Activated CD4-positive, alpha-beta T cell treated with anti-CD3 and anti-CD28 coated beads for 1 hour (primary cell): Measurements from ENCODE around the gene TRIP6.
"Not testable (repeated sequence)": the region's sequence is repeated elsewhere in the genome, so short reads cannot be mapped to it uniquely, and the experiment has no call there.

Experiments
- DNase-seq: peaks from one replicate; pipeline ENCODE4 v3.0.0-alpha.2; 2020

The TRIP6 gene

GRCh38 chr7:100919779-100920437, 52.7 kb downstream of the TRIP6 start:
- not testable (repeated sequence) for DNase-seq

- DNase-seq = no peak
Measured at GRCh38 chr7:100921039-100921438, 53.9 kb downstream of the TRIP6 start.
